Panc1 (cell line): ENCODE data around the gene BTG4. TPM values are rescaled to one million over a fixed set of nuclear protein-coding genes. Genes with fewer than 3 reads are reported as not detected.

Experiments
- ATAC-seq: fragments of 200-7000 bp; cut with Tn5 transposase; 2 replicates; pipeline ENCODE4 v1.9.1; 2020; ENCODE audit warnings: mild to moderate bottlenecking, moderate library complexity
- BruUV-seq: library from RNA; stranded (reverse); fragments of 400-500 nt; replicated peaks from 2 replicates; lab custom pipeline; 2021; lab: Mats Ljungman, UMichigan
- CTCF ChIA-PET: fragments of 300-600 bp; sonication (Branson Sonifier 250); formaldehyde crosslinking; loops from one replicate; lab custom pipeline; 2022; ENCODE audit warnings: antibody characterized with exemption; lab: Charles Lee
- POLR2A ChIA-PET: fragments of 300-600 bp; sonication (Branson Sonifier 250); formaldehyde crosslinking; loops from one replicate; lab custom pipeline; 2022; ENCODE audit warnings: antibody characterized with exemption; lab: Charles Lee
- DNase-seq: peaks from one replicate; pipeline ENCODE4 v3.0.0-alpha.2; 2010; ENCODE audit warnings: low read depth, low spot score
- H3K27ac ChIP-seq: 2 replicates; pipeline ENCODE4 v1.5.1; 2011; ENCODE audit warnings: mild to moderate bottlenecking, low read length, inconsistent platforms
- H3K27me3 ChIP-seq: fragments of 200-500 bp; sonication (Bioruptor generic); 2 replicates; pipeline ENCODE4 v1.6.0; 2014; ENCODE audit warnings: low read length, inconsistent platforms; ENCODE audit not compliant: control insufficient read depth, insufficient read depth
- H3K36me3 ChIP-seq: fragments of 200-500 bp; sonication (Bioruptor generic); 2 replicates; pipeline ENCODE4 v1.5.1; 2014; ENCODE audit warnings: inconsistent platforms, mild to moderate bottlenecking, low read length, moderate library complexity; ENCODE audit not compliant: control insufficient read depth, insufficient read depth
- H3K4me1 ChIP-seq: 2 replicates; pipeline ENCODE4 v1.5.1; 2011; ENCODE audit warnings: inconsistent platforms, mild to moderate bottlenecking, low read length, moderate library complexity; ENCODE audit not compliant: control insufficient read depth, insufficient read depth
- H3K4me3 ChIP-seq, 2 experiments: 2 replicates each; pipeline ENCODE4 v1.5.1; 2011 to 2012; ENCODE audit warnings: low read depth in 2 of 2, low read length in 2 of 2, mild to moderate bottlenecking in 2 of 2, inconsistent platforms in 1 of 2, moderate library complexity in 1 of 2
- H3K9me3 ChIP-seq: fragments of 200-500 bp; sonication (Bioruptor generic); 2 replicates; pipeline ENCODE4 v1.5.1; 2014; ENCODE audit warnings: low read depth, mild to moderate bottlenecking, inconsistent platforms, low read length, moderate library complexity; ENCODE audit not compliant: control insufficient read depth, insufficient read depth
- POLR2AphosphoS5 ChIP-seq: IDR thresholded peaks from 2 replicates; pipeline ENCODE4 v1.6.1; 2012; ENCODE audit warnings: mild to moderate bottlenecking, low read depth, low read length, moderate library complexity
- SIN3A ChIP-seq: IDR thresholded peaks from 2 replicates; pipeline ENCODE4 v1.6.1; 2012; ENCODE audit warnings: low read depth, mild to moderate bottlenecking, low read length, moderate library complexity, borderline replicate concordance; ENCODE audit not compliant: insufficient read depth
- TCF7L2 ChIP-seq: IDR thresholded peaks from 2 replicates; pipeline ENCODE4 v1.6.1; 2011; ENCODE audit warnings: mild to moderate bottlenecking, low read depth, low read length, inconsistent platforms
- in situ Hi-C: cut with HindIII; loops from 2 replicates; pipeline ENCODE4 v1.10.0; 2016; ENCODE audit warnings: low sequenced_read_pairs, low pct_unique_long_range_greater_than_20kb
- intact Hi-C: fragments of 100-400 bp; cut with micrococcal nuclease; formaldehyde crosslinking; loops from one replicate; pipeline ENCODE4 v1.10.0; 2022; ENCODE audit not compliant: unreplicated experiment
- total RNA-seq: library from RNA; stranded (reverse); gene quantifications from one replicate; pipeline ENCODE4 v1.2.1, GENCODE V29; 2021; ENCODE audit not compliant: unreplicated experiment
- TF ChIP-seq, protein P1 (sequence below): fragments of 450-650 bp; IDR thresholded peaks from 2 replicates; pipeline ENCODE4 v1.5.1; 2017; ENCODE audit warnings: mild to moderate bottlenecking
- TF ChIP-seq, protein P2 (sequence below), 2 experiments: IDR thresholded peaks; 2 replicates each; pipeline ENCODE4 v1.6.1; 2011 to 2012; ENCODE audit warnings: low read depth in 2 of 2, control low read depth in 1 of 2, low read length in 1 of 2, mild to moderate bottlenecking in 1 of 2, moderate library complexity in 1 of 2; ENCODE audit not compliant: insufficient read depth in 1 of 2

BTG4 gene
- total RNA-seq, 1 experiment from 2014 or later: not detected

DNA sequence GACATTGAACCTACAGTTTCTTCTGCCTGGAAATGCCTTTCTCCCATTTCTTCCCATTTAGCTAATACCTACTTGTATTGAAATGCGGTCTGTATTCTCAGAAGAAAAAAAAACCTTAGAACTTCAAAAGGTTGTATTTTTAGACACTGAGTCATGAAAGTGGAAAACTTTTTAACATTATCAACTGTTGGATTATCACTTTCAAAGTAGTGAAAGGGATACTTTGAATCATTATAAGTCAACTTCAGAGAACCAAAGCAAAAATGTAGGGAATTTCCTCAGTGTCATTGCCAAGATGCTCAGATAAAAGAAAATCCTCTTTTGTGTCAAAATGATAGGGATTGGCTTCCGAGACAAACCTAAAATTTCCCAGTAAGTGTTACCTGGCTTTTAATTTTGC, 8.9 kb upstream of the BTG4 start:
- no TSS peak for BruUV-seq

GRCh38 chr11:111520560-111520959, 8.4 kb upstream of the BTG4 start:
- no TSS peak for BruUV-seq
- ATAC-seq (no peak), DNase-seq (no peak)
- Histone ChIP-seq H3K9me3 (no peaks in the 10 kb centered on the region), H3K27ac (no peak overlapping the region), H3K4me1 (no peaks in the 10 kb centered on the region), H3K27me3 (peaks cover 4% of the 10 kb centered on the region; the same call in 1 of the 2 replicates), H3K36me3 (no peaks in the 10 kb centered on the region), H3K4me3 (no peak overlapping the region)
- ChIA-PET POLR2A (interaction anchor here (0.6 kb wide), 1 partner anchor 20 kb away, joined by 3 read pairs; no protein-coding TSS in a partner anchor), CTCF (no interaction called here)
- TF ChIP-seq, protein P1, sequence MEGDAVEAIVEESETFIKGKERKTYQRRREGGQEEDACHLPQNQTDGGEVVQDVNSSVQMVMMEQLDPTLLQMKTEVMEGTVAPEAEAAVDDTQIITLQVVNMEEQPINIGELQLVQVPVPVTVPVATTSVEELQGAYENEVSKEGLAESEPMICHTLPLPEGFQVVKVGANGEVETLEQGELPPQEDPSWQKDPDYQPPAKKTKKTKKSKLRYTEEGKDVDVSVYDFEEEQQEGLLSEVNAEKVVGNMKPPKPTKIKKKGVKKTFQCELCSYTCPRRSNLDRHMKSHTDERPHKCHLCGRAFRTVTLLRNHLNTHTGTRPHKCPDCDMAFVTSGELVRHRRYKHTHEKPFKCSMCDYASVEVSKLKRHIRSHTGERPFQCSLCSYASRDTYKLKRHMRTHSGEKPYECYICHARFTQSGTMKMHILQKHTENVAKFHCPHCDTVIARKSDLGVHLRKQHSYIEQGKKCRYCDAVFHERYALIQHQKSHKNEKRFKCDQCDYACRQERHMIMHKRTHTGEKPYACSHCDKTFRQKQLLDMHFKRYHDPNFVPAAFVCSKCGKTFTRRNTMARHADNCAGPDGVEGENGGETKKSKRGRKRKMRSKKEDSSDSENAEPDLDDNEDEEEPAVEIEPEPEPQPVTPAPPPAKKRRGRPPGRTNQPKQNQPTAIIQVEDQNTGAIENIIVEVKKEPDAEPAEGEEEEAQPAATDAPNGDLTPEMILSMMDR: no peak
- TF ChIP-seq SIN3A (no peak), POLR2AphosphoS5 (no peak), TCF7L2 (no peak)
- TF ChIP-seq, protein P2, sequence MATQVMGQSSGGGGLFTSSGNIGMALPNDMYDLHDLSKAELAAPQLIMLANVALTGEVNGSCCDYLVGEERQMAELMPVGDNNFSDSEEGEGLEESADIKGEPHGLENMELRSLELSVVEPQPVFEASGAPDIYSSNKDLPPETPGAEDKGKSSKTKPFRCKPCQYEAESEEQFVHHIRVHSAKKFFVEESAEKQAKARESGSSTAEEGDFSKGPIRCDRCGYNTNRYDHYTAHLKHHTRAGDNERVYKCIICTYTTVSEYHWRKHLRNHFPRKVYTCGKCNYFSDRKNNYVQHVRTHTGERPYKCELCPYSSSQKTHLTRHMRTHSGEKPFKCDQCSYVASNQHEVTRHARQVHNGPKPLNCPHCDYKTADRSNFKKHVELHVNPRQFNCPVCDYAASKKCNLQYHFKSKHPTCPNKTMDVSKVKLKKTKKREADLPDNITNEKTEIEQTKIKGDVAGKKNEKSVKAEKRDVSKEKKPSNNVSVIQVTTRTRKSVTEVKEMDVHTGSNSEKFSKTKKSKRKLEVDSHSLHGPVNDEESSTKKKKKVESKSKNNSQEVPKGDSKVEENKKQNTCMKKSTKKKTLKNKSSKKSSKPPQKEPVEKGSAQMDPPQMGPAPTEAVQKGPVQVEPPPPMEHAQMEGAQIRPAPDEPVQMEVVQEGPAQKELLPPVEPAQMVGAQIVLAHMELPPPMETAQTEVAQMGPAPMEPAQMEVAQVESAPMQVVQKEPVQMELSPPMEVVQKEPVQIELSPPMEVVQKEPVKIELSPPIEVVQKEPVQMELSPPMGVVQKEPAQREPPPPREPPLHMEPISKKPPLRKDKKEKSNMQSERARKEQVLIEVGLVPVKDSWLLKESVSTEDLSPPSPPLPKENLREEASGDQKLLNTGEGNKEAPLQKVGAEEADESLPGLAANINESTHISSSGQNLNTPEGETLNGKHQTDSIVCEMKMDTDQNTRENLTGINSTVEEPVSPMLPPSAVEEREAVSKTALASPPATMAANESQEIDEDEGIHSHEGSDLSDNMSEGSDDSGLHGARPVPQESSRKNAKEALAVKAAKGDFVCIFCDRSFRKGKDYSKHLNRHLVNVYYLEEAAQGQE (IDR thresholded peaks at IDR 0.05; ENCODE audit: insufficient read depth in 1 of 2, low read depth in 2 of 2, low read length in 1 of 2): no peak
- in situ Hi-C loops (no loop called here), intact Hi-C loops (no loop called here)

More for the DNA sequence above, 8.9 kb upstream of the BTG4 start:
- Histone ChIP-seq H3K4me1 (no peaks in the 10 kb centered on the region), H3K36me3 (no peaks in the 10 kb centered on the region), H3K27ac (no peak overlapping the region), H3K9me3 (no peaks in the 10 kb centered on the region), H3K27me3 (peaks cover 4% of the 10 kb centered on the region; the same call in 1 of the 2 replicates), H3K4me3 (no peak overlapping the region)
- no peak for DNase-seq
- TF ChIP-seq, protein P1: no peak
- TF ChIP-seq SIN3A: no peak
- in situ Hi-C loops (no loop called here), intact Hi-C loops (no loop called here)
- CTCF ChIA-PET: no interaction called here
- no peak for ATAC-seq
- POLR2A ChIA-PET: interaction anchor here (0.6 kb wide), 1 partner anchor 20 kb away, joined by 3 read pairs; no protein-coding TSS in a partner anchor
